ENCODE results near the gene NID1.

Gene NID1, protein sequence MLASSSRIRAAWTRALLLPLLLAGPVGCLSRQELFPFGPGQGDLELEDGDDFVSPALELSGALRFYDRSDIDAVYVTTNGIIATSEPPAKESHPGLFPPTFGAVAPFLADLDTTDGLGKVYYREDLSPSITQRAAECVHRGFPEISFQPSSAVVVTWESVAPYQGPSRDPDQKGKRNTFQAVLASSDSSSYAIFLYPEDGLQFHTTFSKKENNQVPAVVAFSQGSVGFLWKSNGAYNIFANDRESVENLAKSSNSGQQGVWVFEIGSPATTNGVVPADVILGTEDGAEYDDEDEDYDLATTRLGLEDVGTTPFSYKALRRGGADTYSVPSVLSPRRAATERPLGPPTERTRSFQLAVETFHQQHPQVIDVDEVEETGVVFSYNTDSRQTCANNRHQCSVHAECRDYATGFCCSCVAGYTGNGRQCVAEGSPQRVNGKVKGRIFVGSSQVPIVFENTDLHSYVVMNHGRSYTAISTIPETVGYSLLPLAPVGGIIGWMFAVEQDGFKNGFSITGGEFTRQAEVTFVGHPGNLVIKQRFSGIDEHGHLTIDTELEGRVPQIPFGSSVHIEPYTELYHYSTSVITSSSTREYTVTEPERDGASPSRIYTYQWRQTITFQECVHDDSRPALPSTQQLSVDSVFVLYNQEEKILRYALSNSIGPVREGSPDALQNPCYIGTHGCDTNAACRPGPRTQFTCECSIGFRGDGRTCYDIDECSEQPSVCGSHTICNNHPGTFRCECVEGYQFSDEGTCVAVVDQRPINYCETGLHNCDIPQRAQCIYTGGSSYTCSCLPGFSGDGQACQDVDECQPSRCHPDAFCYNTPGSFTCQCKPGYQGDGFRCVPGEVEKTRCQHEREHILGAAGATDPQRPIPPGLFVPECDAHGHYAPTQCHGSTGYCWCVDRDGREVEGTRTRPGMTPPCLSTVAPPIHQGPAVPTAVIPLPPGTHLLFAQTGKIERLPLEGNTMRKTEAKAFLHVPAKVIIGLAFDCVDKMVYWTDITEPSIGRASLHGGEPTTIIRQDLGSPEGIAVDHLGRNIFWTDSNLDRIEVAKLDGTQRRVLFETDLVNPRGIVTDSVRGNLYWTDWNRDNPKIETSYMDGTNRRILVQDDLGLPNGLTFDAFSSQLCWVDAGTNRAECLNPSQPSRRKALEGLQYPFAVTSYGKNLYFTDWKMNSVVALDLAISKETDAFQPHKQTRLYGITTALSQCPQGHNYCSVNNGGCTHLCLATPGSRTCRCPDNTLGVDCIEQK

DNA sequence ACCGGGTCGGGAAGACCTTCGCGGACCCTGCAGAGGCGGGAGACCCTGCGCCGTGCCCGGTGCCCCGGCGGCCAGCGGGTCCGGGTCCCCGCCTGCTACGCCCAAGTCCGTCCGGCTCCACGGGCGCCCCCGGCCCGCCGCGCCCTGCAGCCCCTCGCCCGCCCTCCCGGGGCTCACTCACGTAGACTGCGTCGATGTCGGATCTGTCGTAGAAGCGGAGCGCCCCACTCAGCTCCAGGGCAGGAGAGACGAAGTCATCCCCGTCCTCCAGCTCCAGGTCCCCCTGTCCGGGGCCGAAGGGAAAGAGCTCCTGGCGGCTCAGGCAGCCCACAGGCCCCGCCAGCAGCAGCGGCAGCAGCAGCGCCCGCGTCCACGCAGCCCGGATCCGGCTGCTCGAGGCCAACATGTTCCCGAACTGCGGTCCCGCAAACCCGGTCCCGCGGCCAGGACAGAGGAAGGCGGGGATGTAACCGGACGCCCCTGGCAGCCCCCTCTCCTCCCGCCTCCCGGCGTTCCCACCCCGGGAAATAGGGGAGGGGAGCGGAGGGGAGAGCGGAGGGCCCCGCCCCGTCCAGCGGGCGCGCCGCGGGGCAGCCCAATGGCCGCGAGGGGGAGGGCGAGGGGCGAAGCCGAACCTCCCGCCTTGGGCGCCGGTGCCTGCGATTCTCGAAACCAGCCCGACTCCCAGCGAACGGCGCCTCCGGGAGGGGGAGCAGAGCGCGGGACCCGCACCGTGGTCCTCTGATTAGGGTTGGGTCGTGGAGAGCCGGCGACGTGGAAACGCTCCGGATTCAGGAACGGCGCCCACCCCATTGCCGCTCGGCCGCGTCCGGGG lies at the start of gene NID1:
TSS of gene NID1 (minus strand) at position 417 of the 835 bp plus-strand sequence. CDS start at position 406, 11 bp downstream.
- DNase-seq (ENCODE audit: low read depth, low spot score), result no peak

DNA sequence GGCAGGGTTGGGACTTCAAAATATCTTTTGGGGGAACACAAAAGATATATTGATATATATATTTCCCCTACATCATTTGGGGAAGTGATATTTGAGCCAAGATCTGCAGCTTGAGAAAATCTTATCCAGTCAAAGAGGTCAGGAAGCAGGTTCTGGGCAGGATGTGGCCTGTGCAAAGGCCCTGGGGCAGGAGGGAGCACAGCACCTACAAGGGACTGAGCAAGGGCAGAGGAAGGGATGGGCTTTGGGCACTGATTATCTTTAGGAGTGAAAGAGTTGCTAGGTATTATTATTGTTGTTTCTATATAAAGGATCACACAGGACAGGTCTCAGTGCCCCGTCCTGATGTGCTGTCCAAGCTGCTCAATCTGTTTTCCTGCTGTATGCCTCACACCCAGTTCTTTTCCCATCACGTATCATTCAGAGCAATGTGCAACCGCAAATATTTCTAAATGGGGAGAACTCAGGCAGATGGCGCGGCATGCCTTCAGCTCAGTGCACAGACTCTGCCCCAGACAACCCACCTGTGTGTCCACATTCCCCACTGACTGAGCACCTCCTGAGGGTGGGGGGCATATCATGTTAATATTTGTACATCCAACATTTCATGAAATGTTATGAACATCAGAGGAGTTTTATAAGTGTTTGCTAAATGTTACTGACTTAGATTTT lies 49.3 kb upstream of the NID1 start:
- DNase-seq (ENCODE audit: low read depth, low spot score), result no peak

DNA sequence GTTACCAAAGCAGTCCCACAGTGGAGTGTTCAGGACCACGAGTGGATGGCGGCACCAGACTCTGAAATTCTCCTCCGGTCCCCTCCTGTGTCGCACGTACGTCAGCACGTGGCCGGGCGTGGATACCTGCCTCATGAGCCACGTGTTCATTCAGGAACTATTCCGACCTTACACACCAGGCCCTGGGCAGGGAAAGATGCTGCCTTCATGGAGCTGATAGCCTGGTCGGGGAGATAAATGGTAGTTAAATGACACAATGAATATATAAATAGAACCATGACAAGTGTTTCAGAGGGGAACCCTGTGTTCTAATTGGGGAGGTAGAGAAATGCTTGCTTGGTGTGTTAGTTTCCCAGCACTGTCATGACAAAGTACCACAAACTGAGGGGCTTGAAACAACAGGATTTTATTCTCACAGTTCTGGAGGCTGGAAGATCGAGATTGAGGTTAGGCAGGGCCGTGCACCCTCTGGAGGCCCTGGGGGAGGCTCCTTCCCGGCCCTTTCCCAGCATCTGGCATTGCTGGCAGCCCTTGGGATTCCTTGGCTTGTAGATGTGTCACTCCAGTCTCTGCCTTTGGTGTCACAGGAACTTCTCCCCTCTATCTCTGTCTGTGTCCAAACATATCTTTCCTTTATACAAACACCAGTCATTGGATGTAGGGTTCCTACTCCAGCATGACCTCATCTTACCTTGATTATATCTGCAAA lies 48.6 kb upstream of the NID1 start:
- DNase-seq (ENCODE audit: low read depth, low spot score), result no peak

DNA sequence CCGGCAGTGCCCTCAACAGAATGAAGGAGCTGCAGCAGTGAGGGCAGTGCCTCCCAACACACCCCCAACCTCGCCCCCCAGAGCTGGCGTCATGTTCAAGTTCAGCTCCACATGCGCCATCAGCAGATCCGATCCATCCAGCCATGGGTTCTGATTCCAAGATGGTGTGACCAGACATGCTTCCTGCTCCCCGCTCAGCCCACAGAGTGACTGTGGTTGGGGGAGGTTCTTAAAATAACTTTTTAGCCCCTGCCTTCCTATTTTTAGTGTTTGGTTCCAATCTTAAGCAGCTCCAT lies 47.4 kb upstream of the NID1 start:
- DNase-seq (ENCODE audit: low read depth, low spot score), result no peak

DNA sequence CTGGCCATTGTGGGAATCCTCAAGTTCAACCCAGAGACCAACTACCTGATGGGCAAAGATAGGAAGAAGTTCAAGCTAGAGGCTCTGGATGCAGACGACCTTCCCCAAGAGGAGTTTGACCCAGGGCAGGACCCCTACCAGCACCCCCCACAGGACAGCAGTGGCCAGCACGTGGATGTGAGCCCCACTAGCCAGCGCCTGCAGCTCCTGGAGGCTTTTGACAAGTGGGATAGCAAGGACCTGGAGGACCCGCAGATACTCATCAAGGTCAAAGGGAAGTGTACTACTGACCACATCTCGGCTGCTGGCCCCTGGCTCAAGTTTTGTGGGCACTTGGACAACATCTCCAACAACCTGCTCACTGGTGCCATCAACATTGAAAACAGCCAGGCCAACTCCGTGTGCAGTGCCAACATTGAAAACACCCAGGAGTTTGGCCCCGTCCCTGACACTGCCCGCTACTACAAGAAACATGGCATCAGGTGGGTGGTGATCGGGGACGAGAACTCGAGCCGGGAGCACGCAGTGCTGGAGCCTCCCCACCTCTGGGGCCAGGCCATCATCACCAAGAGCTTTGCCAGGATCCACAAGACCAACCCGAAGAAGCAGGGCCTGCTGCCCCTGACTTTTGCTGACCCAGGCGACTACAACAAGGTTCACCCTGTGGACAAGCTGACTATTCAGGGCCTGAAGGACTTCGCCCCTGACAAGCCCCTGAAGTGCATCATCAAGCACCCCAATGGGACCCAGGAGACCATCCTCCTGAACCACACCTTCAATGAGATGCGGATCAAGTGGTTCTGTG lies 46.8 kb upstream of the NID1 start:
- DNase-seq (ENCODE audit: low read depth, low spot score), result no peak

DNA sequence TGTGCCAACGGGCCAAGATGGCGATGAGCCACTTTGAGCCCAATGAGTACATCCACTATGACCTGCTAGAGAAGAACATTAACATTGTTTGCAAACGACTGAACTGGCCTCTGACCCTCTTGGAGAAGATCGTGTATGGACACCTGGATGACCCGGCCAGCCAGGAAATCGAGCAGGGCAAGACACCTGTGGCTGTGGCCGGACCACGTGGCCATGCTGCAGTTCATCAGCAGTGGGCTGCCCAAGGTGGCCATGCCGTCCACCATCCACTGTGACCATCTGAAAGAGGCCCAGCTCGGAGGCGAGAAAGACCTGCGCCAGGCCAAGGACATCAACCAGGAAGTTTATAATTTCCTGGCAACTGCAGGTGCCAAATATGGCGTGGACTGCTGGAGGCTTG lies 45.2 kb upstream of the NID1 start:
- DNase-seq (ENCODE audit: low read depth, low spot score), result no peak

DNA sequence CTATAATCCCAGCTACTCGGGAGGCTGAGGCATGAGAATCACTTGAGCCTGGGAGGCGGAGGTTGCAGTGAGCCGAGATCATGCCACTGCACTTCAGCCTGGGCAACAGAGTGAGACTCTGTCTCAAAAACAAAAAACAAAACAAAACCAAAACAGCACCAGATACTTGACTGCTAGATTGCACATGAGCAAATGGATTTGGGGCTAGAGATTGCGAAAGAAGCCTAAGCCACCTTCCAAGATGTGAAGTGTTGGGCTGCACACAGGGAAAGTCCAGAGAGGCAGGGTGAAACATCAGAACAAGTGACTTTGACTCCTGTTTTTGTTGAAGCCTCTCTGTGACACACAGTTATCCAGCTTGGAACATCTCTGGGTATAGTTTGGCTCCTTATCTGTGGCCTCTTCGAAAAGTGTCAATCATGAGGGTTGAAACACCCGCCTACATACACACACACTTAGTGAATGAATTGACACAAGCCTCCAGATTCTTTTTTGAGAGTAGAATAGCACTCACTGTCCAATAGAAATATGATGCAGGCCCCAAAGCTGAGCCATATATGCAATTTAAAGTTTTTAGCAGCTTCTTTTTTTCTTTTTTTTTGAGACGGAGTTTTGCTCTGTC lies 43.2 kb upstream of the NID1 start:
- DNase-seq (ENCODE audit: low read depth, low spot score), result no peak

DNA sequence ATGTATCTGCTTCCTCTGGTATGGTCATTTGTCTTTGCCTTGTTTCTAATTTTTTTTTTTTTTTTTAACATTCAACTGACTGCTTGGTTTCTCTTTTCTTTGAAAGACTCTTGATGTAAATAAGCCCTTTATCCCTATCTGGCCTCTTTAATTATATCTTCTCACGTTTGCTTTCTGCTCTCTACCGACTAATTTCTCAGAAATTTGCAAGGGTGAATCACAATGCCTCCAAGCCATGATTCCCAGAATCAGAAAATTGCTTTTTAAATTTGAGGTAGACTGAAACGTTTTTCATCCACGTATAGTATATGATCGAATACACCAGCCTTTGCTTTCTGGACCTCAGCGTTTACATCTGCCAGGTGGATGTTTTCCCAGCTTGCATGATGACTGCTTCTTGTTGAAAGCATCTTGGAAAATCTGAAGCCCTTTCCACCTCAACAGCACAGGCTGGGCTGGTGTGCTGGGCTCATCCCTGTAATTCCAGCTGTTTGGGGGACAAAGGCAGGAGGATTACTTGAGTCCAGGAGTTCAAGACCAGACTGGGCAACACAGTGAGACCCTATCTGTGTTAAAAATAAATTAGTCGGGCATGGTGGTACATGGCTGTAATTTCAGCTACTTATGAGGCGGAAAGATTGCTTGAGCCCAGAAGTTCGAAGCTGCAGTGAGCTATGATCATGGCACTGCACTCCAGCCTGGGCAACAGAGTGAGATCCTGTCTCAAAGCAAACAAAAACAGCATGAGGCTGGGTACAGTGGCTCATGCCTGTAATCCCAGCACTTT lies 42.4 kb upstream of the NID1 start:
- no peak for DNase-seq (ENCODE audit: low read depth, low spot score)

DNA sequence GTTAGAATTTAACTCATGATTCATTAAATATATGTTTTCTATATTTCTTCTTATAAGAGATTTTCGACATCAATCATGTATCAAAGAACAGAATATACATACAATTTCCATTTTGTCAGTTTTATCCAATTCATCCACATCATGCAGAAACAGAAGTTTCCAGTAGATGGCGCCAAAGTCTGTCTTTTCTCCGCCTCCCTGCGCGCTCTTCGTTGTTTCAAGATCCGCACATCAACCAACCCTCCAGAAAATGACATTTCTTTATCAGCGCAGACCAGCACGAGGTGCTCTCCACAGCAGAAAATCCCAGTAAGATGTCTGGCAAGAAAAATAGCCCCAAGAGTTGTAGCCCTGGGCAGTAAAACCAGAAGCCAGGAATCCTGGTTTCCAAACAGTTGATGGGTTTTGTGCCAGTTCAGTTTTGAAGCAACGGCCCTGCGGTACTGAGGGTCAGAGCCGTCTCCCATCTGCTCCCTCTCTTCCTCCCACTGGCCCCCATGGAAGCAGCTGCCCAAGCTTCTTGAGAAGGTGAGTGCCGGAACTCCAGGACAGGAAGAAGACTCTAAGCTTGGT lies 38.8 kb upstream of the NID1 start:
- DNase-seq (ENCODE audit: low read depth, low spot score), result no peak

DNA sequence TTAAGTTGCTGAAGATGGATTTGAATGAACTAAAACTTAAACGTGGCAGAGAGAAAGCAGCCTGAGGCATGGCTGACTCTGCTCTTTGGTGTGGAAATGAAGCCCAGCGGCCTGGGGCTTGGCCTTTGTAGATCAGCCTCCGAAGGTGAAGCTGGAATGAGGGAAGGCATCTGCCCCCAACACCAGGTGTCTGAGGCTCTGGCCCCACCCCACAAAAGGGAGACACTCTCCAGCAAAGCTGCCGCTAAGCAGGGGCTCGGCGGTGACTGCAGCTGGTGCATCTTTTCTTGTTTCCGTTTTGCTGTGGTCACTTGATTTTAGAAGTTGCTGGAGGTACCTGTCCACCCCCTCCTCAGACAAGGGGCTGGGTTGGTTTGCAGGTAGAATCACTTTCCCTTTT lies 38.2 kb upstream of the NID1 start:
- no peak for DNase-seq (ENCODE audit: low read depth, low spot score)

DNA sequence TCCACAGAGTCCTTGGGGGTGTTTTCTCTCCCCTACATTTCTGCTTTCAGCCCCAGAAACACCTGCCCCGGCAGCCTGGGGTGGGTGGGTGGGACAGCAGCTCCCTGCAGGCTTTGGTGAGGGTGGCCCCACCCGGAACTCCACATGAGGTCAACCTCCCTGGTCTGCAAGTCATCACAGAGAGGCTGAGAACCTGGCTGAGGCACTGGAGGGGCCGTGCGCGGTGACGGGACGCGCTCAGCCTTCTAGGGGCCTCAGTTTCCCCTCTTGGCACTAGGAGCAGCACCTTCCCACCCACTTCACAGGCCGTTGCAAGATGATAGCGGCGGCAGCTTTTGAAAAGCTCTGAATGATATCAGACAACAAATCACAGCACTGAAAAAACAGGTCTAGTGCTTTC lies 37.7 kb upstream of the NID1 start:
- no peak for DNase-seq (ENCODE audit: low read depth, low spot score)

DNA sequence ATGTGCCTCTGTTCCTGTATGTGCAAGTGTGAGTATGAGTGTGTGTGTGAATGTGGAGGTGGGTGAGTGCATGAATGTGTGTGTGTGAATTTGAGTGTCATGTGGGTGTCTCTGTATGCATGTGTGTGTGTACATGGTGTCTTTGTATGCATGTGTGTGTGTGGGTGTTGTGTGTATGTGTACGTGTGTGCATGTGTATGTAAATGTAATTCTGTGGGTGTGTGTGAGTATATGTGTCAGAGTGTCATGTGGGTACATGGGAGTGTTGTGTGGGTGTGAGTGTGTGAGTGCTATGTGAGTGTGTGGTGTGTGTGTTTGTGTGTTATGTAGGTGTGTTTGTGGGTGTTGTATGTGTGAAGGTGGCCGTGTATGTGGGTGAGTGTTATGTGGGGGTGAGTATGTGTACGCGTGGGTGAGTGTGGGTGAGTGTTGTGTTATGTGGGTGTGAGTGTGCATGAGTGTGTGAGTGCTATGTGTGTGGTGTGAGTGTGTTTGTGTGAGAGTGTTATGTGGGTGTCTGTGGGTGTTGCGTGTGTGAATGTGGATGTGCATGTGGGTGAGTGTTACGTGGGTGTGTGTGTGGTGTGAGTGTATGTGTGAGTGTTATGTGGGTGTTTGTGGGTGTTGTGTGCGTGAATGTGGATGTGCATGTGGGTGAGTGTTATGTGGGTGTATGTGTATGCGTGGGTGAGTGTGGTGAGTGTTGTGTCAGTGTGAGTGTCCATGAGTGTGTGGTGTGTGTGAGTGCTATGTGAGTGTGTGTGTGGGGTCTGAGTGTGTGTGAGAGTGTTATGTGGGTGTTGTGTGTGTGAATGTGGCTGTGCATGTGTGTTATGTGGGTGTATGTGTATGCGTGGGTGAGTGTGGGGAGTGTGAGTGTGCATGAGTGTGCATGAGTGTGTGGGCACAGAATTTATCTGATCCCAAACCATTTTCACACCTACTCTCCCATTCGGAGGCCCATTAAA lies 36.6 kb upstream of the NID1 start:
- DNase-seq (ENCODE audit: low read depth, low spot score), result no peak

DNA sequence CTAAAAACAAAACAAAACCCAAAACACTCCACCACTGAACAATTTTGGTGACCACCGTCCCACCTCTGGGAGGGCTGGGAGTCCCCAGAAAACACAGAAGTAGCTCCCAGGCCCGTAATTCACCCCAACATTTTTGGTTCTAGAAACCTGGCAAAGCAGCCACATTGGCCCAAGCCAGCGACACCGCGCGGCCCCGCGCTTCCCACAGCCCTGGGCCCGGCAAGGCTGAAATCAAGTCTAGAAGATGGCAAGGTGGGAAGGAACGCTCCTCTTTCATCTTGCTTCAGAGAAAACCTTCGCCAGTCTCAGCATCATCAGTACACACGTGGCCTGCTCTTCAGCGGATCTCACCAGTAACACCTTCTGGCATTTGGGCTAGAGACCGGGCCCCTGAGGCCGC lies 35.9 kb upstream of the NID1 start:
- DNase-seq (ENCODE audit: low read depth, low spot score), result no peak

DNA sequence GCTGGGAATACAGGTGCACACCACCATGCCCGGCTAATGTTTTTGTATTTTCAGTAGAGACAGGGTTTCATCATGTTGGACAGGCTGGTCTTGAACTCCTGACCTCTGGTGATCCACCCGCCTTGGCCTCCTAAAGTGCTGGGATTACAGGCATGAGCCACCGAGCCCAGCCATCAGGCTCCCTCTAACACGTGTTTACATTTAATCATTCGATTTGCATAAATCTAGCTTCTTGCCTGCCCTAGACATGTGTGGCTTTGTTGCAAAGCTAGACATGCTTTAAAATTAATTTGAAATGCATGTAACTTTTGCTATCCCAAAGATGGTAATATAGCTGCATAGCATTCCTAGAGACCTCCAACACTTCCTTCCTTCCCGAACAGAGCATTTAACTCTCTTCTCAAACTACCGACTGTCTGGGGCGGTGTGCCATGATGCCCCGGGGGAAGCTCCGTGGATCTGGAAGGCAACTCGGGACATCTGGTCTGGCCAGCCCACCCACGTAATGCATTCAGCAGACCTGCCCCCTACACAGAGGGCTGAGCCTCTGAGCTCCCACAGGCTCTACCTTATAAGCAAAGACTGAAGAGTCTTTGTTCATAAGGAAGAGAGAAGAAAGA lies 34.6 kb upstream of the NID1 start:
- DNase-seq (ENCODE audit: low read depth, low spot score), result no peak

DNA sequence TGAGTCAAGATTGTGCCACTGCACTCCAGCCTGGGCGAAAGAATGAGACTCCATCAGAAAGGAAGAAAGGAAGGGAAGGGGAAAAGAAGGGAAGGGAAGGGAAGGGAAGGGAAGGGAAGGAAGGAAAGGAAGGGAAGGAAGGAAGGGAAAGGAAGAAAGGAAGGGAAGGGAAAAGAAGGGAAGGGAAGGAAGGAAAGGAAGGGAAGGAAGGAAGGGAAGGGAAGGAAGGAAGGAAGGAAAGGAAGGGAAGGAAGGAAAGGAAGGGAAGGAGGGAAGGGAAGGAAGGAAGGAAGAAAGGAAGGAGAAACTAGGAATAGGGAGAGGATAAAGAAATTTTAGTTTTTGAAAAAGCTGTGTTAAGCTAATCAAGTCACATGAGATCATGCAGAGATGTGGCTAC lies 33.4 kb upstream of the NID1 start:
- DNase-seq (ENCODE audit: low read depth, low spot score), result no peak

Data from iPS DF 19.7 (cell line).